ENCODE data around the gene HSD11B1L.

HSD11B1L gene

GRCh38 chr19:5703819-5704818 lies 23.3 kb downstream of the HSD11B1L start:
- no peak overlapping the region for H3K4me3 ChIP-seq (ENCODE audit: low read length)
- TF ChIP-seq CTCF (conservative IDR thresholded peaks at IDR 0.05; ENCODE audit: low read depth, low read length), result no peak
- no peak for DNase-seq (ENCODE audit: low read depth)

DNA sequence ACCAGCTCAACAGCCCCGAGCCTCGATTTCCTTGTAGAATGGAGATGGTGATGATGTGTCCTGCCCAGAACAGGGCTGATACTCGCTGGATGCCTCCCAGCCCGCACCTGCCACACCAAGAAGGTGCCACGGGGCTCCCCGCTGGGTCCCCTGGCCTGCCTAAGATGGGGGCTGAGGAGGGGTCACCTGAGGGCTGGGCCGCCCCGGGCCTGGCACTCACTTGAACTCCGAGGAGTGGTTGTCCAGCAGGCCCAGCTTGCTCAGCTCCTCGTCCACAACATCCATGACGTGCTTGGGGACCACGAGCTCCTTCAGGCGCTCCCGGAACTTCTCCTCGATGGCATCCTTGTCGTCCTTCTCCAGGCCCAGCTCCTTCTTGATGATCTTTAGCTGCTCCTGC lies 24.7 kb downstream of the HSD11B1L start:
- TF ChIP-seq CTCF (conservative IDR thresholded peaks at IDR 0.05; ENCODE audit: low read depth, low read length), result no peak
- DNase-seq (ENCODE audit: low read depth), result no peak
- H3K4me3 ChIP-seq (ENCODE audit: low read length), result no peak overlapping the region

DNA sequence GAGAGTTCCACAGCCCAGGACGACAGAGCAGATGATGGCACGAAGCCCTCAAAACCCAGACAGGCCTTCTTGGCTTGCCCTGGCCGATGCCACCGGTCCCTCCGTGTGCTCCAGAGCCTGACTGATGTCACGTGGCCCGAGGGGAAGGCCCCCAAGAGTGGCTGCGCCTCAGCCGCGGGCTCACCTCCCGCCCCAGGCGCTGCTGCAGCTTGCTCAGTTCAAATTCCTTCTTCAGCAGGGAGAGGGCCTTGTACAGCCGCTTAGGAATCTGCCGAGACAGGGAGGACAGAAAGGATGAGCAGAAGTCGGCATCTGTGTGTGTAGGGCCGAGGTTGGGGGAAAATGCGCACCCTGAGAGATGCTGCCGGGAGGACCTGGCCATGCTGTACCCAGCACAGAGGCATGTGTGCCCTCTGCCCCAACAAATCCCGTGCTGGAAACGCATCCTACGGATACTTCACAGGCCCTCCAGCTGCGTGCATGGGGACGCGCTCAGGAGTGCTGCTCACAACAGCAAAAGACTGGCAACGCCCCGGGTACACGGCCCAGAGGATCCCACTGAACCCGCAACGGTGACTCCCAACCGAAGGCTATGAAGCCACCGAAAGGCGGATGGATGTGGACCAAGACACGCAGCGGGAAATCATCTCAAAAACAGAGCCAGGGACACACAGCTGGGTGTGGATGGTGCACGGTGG lies 26.2 kb downstream of the HSD11B1L start:
- DNase-seq (ENCODE audit: low read depth), result no peak
- TF ChIP-seq CTCF (conservative IDR thresholded peaks at IDR 0.05; ENCODE audit: low read depth, low read length), result no peak
- H3K4me3 ChIP-seq (ENCODE audit: low read length), result no peak overlapping the region

DNA sequence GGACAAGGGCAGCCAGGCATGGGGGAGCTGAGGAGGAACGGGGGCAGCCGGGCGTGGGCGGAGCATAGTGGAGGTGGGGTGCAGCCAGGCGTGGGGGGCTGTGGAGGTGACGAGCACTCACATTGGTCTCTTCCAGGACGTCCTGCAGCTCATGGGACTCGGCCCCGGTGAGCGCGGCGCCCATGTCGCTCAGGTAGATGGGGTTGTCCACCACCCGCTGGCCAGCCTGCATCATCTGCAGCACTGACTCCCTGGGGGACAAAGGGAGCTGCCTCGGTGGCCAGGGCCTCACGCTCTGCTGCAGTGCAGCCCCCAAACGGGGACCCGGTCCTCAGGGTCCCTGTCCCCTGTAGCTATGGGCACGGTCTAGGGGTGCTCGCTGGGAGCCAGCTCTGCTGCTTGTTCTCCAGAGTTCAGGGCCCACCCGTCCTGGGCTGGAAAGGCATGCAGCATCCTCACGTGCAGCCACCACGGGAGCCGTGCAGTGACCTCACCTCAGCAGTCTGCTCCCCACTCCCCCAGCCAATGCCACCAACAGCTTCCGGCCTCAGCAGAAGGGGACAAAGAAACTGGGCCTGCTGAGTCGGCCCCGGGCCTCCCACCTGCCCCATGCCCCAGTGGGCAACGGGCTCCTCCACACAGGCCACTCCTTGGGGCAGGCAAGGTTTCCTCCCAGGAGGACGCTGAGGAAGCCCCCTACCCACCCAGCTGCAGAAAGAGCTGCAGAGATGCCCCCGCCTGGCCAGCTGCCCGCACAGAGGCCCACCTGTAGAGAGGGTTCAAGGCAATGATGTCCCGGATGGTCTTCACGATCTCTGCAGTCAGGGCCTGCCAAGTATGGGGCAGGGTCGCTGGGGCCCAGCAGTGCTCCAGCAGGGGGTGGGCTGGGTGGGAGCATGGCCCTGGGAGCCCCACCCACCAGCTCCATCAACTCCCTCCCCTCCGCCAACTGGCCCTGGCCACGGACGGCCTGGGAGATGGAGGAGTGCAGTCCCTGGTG lies 27.0 kb downstream of the HSD11B1L start:
- no peak for DNase-seq (ENCODE audit: low read depth)
- no peak overlapping the region for H3K4me3 ChIP-seq (ENCODE audit: low read length)
- no peak for TF ChIP-seq CTCF (conservative IDR thresholded peaks at IDR 0.05; ENCODE audit: low read depth, low read length)

DNA sequence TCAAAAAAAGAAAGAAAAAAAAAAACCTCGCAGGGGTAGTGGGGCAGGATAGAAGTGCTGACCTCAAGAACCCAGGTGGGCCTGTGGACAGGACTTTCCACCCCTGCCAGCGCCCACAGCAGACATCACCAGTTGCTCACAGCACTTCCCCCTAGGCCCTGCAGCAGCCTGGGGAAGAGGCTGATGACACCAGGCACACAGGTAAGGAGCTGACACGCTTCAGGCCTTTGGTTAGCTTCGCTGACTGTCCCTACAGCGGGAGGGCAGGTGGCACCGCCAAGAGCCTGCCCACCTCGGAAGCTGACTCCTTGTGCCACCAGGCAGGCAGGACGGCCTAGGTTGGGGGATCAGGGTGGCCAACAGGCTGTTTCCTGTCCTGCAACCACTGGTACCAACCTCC lies 30.2 kb downstream of the HSD11B1L start:
- DNase-seq (ENCODE audit: low read depth), result no peak
- TF ChIP-seq CTCF (conservative IDR thresholded peaks at IDR 0.05; ENCODE audit: low read depth, low read length), result no peak
- H3K4me3 ChIP-seq (ENCODE audit: low read length), result no peak overlapping the region

DNA sequence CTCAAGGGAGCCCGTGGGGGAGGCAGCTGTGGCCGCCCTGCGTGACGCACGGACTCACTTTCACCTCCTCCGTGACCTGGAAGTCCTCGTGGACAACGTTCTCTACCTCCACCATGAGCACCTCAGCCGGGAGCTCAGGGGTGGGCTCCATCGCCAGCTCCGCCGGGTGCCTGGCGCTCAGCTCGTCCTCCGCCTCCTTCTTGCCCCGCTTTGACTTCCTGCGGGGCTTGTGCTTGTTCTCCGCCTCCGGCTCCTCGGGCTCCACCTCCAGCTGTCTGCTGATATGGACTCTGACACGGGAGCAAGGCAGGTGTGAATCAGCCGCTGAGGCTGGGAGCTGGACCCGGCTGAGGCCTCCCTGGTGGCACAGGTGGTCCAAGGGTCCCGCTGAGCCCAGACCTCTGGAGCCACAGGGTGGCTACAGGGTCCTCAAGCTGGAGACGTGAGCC lies 30.9 kb downstream of the HSD11B1L start:
- DNase-seq (ENCODE audit: low read depth), result no peak
- TF ChIP-seq CTCF (conservative IDR thresholded peaks at IDR 0.05; ENCODE audit: low read depth, low read length), result no peak
- no peak overlapping the region for H3K4me3 ChIP-seq (ENCODE audit: low read length)

Data from retinal pigment epithelial cell (primary cell).